CD4-positive, alpha-beta T cell treated with Interleukin-4 for 4 hours (primary cell): ENCODE data around the gene CD300LF.

ENCODE experiments used
- DNase-seq: peaks from one replicate; pipeline ENCODE4 v3.0.0-alpha.2; 2020

Gene CD300LF

DNA sequence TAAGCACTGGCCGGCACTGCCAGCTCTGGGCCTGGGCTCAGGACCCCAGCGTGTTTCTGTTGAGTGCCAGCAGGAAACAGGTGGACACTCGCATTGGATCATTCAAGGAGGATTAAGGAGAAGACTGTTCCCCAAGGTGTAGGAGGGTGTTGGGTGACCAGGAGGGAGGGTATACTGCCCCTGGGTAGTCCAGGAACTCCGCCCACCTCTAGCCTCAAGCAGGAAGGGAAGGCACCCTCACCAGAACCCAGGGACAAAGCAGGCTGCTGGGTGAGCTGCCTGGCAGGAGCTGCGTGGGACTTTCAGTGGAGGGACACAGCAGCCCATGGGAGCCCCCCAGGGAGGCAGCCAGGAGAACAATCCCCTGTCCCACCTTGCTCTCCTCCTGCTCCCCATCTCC lies 16.6 kb upstream of the CD300LF start:
- no peak for DNase-seq

DNA sequence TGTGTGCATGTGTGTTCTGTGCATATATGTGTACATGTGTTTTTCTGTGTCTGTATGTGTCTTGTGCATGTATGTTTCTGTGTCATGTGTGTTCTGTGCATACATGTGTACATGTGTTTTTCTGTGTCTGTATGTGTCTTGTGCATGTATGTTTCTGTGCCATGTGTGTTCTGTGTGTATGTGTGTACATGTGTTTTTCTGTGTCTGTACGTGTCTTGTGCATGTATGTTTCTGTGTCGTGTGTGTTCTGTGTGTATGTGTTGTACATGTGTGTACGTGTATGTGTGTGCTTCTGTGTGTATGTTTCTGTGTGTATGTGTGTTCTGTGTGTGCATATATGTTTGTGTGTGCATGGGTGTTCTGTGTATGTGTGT lies 16.0 kb upstream of the CD300LF start:
- DNase-seq: no peak

DNA sequence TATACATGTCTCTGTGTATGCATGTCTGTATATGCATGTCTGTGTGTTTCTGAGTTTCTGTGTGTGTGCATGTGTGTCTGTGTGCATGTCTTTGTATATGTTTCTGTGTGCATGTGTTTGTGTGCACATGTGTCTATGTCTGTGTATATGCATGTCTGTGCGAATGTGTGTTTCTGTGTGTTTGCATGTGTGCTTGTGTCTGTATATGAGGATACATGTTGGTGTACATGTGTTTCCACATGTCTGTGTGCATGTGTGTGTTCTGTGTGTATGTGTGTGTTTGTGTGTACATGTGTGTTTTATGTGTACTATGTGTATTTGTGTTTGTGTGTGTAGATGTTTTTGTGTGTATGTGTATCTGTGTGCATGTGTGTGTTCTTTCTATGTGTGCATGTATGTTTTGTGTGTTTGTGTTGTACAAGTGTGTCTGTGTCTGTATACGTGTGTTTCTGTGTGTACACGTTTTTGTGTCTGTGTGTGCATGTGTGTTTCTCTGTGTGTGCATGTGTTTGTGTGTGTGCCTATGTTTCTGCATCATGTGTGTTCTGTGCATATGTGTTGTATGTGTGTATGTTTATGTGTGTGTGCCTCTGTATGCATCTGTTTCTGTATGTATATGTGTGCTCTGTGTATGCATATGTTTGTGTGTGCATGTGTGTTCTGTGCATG lies 15.4 kb upstream of the CD300LF start:
- no peak for DNase-seq

GRCh38 chr17:74725111-74725510 lies 12.4 kb upstream of the CD300LF start:
- no peak for DNase-seq

- no peak for DNase-seq
Observed at GRCh38 chr17:74723891-74724290, 11.2 kb upstream of the CD300LF start.

- no peak for DNase-seq
Observed at GRCh38 chr17:74722782-74723181, 10.1 kb upstream of the CD300LF start.

DNA sequence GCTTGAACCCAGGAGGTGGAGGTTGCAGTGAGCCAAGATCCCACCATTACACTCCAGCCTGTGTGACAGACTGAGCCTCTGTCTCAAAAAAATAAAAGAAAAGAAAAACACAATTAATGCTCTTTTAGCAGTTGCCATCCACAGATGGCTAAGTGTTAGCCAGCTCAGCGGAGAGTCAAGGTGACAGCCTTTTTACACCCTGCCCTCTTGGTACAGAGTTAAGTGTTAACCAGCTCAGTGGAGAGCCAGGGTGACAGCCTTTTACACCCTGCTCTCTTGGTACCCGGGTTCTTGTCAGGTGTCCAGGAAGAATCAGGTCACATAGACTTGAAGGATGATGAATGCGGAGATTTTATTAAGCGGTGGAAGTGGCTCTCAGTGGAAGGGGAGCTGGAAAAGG lies 7.8 kb upstream of the CD300LF start:
- no peak for DNase-seq

- DNase-seq: no peak
Observed at GRCh38 chr17:74715144-74715543, 2.4 kb upstream of the CD300LF start.

DNA sequence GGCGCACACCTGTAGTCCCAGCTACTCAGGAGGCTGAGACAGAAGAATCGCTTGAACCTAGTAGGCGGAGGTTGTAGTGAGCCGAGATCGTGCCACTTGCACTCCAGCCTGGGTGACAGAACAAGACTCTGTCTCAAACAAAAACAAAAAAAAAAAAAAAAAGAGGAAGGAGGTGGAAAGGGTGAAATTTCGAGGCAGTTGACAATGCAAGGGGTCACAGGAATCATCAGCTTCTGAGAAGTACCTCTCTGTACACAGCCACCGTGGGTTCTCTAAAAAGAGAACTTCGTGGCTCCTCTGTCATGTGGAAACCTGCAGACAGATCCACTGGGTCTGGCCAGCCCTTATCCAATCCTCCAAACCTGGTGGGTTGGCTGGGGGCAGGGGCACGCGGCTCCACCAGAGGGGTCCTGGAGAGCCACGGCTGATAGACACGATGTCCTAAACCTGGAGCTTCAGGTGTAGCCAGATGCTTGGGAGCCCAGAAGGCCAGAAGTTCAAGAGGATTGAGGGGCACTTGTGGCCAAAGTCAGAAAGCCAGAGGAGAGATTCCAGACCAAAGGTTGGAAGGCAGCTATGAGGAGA lies 540 bp upstream of the CD300LF start:
- no peak for DNase-seq

- DNase-seq: no peak
Observed at GRCh38 chr17:74712301-74712700, 422 bp downstream of the CD300LF start.

GRCh38 chr17:74711058-74711824 lies 1.5 kb downstream of the CD300LF start:
- no peak for DNase-seq

GRCh38 chr17:74704544-74704943 lies 8.2 kb downstream of the CD300LF start:
- no peak for DNase-seq

GRCh38 chr17:74703311-74703710 lies 9.4 kb downstream of the CD300LF start:
- DNase-seq: no peak

DNA sequence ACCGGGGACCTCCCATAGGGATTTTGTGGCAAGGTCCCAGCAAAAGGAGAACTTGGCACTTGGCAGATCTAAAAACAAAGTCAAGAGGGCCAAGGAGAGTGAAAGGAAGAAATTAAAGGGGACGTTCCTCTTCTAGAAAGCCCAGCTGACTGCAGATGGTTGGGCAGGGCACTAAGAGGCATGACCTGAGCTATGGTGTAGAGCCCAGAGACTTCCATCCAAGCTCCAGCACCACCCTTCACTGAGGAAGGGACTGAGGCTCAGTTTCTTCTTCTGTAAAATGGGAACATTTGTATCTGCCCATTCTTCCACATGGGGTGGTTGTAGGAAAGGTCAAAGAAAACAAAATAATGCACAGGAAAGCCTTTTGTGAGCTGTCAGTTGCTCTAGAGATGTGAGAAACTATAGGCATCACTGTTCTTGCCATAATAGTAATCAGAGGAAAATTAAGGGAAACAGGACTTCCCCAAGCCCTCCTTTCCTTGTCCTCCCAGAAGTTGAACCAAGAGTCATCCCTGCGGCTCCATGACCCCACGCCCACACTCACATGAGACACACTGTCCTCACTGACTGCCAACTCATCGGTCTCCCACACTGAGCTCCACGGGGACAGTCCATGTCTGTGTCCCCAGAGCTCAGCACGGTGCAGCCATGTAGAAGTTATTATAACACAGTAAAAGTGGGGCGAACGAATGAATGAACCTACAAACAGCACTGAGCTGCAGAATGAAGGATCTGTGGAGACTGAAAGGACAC lies 10.4 kb downstream of the CD300LF start:
- DNase-seq: no peak

DNA sequence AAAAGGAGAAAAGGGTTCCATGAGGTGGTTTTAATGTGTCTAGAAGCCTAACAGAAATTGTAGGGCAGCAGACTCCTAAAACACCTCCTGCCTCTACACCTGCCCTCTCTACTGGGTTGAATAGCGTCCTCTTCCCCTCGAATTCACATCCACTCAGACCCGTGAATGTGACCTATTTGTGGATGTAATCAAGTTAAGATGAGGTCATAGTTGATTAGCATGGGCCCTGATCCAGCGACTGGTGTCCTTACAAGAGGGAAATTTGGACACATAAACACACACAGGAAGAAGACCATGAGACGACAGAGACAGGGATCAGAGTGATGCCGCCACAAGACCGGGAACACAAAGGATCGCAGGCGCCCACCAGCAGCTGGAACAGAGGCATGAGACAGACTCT lies 13.5 kb downstream of the CD300LF start:
- no peak for DNase-seq

- no peak for DNase-seq
Observed at GRCh38 chr17:74698069-74698468, 14.7 kb downstream of the CD300LF start.

GRCh38 chr17:74697515-74697914 lies 15.2 kb downstream of the CD300LF start:
- DNase-seq: no peak

- no peak for DNase-seq
Observed at GRCh38 chr17:74695629-74696028, 17.1 kb downstream of the CD300LF start.

GRCh38 chr17:74694081-74694480 lies 18.6 kb downstream of the CD300LF start:
- DNase-seq: no peak

DNA sequence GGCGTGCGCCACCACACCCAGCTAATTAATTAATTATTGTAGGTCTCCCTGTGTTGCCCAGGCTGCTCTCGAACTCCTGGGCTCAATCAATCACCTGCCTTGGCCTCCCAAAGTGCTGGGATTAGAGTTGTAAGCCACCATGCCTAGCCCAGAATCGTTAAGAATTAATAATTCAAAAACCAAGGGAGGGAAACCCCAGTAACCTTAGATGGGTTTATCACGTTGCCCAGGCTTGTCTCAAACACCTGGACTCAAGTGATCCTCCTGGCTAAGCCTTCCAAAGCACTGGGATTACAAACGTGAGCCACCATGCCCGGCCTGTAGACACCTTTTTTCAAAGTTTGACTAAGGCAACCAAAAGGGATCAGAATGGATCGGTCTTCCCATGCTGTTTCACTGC lies 21.6 kb downstream of the CD300LF start:
- no peak for DNase-seq

DNA sequence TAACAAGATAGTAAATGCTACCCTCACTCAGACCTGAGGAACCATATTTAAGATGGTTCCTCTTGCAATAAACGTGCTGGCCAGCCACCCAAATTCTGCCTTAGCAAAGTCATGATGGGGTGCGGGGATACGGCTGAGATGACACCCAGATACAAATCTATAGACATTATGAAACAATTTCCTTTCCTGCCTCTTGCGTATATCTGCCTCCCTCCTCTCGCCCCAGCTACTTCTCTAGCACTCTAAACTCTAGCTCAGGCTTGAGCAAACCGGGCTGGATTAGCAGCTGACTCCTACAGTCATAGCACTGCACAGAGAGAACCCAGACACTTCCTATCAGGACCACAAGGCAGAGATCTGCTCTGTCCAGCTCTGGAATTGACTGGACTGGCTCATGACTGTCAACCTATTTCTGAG lies 22.3 kb downstream of the CD300LF start:
- DNase-seq: peak; percentile 10

- no peak for DNase-seq
Observed at GRCh38 chr17:74687886-74688285, 24.8 kb downstream of the CD300LF start.

GRCh38 chr17:74686761-74687160 lies 26.0 kb downstream of the CD300LF start:
- DNase-seq: peak; percentile 11
